Heart left ventricle (tissue), 13 donors: ENCODE results near the gene KLHL29.

Experiments
- POLR2A ChIP-seq, 2 donors: fragments of 450-650 bp; IDR thresholded peaks; one replicate each; pipeline ENCODE4 v1.6.1; 2017; ENCODE audit warnings: antibody characterized with exemption in 2 of 2, mild to moderate bottlenecking in 2 of 2, moderate library complexity in 2 of 2
- TF ChIP-seq, protein P1 (sequence below), 12 donors: fragments of 200-600 bp; sonication (generic) in 4 of 12; IDR thresholded peaks; one replicate each; pipeline versions ENCODE4 v1.5.0 to v1.8.0; 2018 to 2022; ENCODE audit warnings: antibody characterized with exemption in 12 of 12, mild to moderate bottlenecking in 5 of 12
- donor health status: ischemic (EF 13 %, LVEDD 7.1; RV severe dilation, severe dysfunction).
- donor health status: DM: no; HTN: yes; CAD: no.
- donor health status: DM: no; HTN: no; CAD: no.
- donor health status: ischemic (EF 25% LVEDD 6.9; RV normal size, moderate dysfunction).
- donor health status: ischemic (EF 25% LVEDD 5.7; RV mildly dilated, moderate dysfunction).
- donor health status: ischemic (EF 35%, LVEDD 5.7; RV mildly dilated, moderate dysfunction).
- donor health status: nonischemic (EF 11% LVEDD 7.7; RV severe dilation, severe dysfunction).
- donor health status: DM: yes; HTN: yes; CAD: no.
- donor health status: PGD.
- donor health status: ischemic (EF 29% LVEDD 5.4; RV normal size, mild dysfunction).
- donor health status: nonischemic (EF 23%, LVEDD 6.1; RV moderate dilation, normal function).

DNA sequence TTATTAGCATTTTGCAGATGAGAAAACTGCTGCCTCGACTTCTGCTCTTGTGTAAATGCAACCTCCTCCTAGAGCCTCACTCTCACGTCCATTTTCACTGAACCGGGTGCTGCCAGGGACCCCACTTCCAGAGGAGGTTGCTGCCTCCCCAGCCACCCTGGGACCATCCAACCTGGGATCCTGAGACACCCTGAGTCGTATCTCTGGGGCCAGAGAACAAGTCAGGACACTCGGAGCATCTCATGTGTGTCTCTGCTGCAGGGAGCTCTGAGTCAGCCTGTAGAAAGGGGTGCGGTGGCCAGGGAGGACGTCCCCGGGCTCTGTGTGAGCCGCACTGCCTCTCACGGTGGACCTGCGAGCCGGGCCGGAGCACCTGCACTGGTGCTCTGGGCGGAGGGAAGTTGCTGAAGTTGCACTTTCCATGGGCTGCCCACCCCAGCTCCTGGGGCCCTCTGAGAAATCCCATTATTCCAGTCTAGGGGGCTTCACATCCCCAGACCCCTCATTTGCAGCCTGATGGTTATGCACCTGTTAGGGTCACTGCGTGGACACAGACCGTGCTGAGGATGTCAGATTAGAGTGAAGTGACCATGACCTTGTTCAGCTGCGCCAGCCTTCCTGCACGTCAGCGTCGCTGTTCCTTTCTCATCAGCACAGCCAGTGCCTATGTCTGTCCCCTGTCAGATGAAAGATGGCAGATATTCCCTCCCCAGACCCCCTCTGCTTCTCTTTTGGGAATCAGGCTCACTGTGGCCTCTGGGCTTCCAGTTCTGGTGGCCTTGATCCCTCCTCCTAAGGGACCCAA lies 230.4 kb downstream of the KLHL29 start:
- TF ChIP-seq, protein P1, sequence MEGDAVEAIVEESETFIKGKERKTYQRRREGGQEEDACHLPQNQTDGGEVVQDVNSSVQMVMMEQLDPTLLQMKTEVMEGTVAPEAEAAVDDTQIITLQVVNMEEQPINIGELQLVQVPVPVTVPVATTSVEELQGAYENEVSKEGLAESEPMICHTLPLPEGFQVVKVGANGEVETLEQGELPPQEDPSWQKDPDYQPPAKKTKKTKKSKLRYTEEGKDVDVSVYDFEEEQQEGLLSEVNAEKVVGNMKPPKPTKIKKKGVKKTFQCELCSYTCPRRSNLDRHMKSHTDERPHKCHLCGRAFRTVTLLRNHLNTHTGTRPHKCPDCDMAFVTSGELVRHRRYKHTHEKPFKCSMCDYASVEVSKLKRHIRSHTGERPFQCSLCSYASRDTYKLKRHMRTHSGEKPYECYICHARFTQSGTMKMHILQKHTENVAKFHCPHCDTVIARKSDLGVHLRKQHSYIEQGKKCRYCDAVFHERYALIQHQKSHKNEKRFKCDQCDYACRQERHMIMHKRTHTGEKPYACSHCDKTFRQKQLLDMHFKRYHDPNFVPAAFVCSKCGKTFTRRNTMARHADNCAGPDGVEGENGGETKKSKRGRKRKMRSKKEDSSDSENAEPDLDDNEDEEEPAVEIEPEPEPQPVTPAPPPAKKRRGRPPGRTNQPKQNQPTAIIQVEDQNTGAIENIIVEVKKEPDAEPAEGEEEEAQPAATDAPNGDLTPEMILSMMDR (IDR thresholded peaks at IDR 0.05): no peak
- TF ChIP-seq POLR2A (IDR thresholded peaks at IDR 0.05): no peak
